Thyroid gland (tissue), 4 donors: ENCODE results near the gene FOXD2.
"Not testable (repeated sequence)": the region's sequence is repeated elsewhere in the genome, so short reads cannot be mapped to it uniquely, and the experiment has no call there.

ENCODE experiments used
- POLR2A ChIP-seq, 2 donors: fragments of 450-650 bp; IDR thresholded peaks; one replicate each; pipeline ENCODE4 v1.6.1; 2017; ENCODE audit warnings: antibody characterized with exemption in 2 of 2, mild to moderate bottlenecking in 2 of 2, moderate library complexity in 1 of 2
- TF ChIP-seq, protein P1 (sequence below), 6 experiments: fragments of 200-600 bp in 3 of 6; fragments of 450-650 bp in 3 of 6; sonication (generic) in 3 of 6; IDR thresholded peaks; one replicate each; pipeline ENCODE4 v1.5.1; 2016 to 2019; ENCODE audit warnings: antibody characterized with exemption in 6 of 6, mild to moderate bottlenecking in 2 of 6, inconsistent platforms in 1 of 6, moderate library complexity in 1 of 6

GRCh38 chr1:47457547-47457946 is 19.7 kb downstream of the FOXD2 start:
- TF ChIP-seq, protein P1, sequence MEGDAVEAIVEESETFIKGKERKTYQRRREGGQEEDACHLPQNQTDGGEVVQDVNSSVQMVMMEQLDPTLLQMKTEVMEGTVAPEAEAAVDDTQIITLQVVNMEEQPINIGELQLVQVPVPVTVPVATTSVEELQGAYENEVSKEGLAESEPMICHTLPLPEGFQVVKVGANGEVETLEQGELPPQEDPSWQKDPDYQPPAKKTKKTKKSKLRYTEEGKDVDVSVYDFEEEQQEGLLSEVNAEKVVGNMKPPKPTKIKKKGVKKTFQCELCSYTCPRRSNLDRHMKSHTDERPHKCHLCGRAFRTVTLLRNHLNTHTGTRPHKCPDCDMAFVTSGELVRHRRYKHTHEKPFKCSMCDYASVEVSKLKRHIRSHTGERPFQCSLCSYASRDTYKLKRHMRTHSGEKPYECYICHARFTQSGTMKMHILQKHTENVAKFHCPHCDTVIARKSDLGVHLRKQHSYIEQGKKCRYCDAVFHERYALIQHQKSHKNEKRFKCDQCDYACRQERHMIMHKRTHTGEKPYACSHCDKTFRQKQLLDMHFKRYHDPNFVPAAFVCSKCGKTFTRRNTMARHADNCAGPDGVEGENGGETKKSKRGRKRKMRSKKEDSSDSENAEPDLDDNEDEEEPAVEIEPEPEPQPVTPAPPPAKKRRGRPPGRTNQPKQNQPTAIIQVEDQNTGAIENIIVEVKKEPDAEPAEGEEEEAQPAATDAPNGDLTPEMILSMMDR (IDR thresholded peaks at IDR 0.05) = not testable (repeated sequence)
- not testable (repeated sequence) for TF ChIP-seq POLR2A (IDR thresholded peaks at IDR 0.05)
